Smooth muscle cell (in vitro differentiated cells): ENCODE data around the gene ASPSCR1. TPM values are rescaled to one million over a fixed set of nuclear protein-coding genes. Genes with fewer than 3 reads are reported as not detected.

Experiments
- DNase-seq: peaks from one replicate; lab custom pipeline; 2025; ENCODE audit not compliant: unreplicated experiment; lab: John Stamatoyannopoulos, UW
- H2AFZ ChIP-seq: fragments of 200-600 bp; sonication (generic); 2 replicates; pipeline ENCODE4 v1.6.0; 2016; ENCODE audit warnings: antibody characterized with exemption, low read depth, mild to moderate bottlenecking
- H3F3A ChIP-seq: fragments of 200-600 bp; sonication (generic); 2 replicates; pipeline ENCODE4 v1.6.0; 2017; ENCODE audit warnings: antibody characterized with exemption, low read depth
- H3K27ac ChIP-seq: fragments of 200-600 bp; sonication (generic); 2 replicates; pipeline ENCODE4 v1.5.1; 2016; ENCODE audit warnings: low read depth, mild to moderate bottlenecking
- H3K27me3 ChIP-seq: fragments of 200-600 bp; sonication (generic); 2 replicates; pipeline ENCODE4 v1.6.1; 2016; ENCODE audit warnings: low read depth, mild to moderate bottlenecking
- H3K36me3 ChIP-seq: fragments of 200-600 bp; sonication (generic); 2 replicates; pipeline ENCODE4 v1.5.1; 2016; ENCODE audit warnings: low read depth
- H3K4me1 ChIP-seq: fragments of 200-600 bp; sonication (generic); 2 replicates; pipeline ENCODE4 v1.5.1; 2016; ENCODE audit warnings: low read depth
- H3K4me2 ChIP-seq: fragments of 200-600 bp; sonication (generic); 2 replicates; pipeline ENCODE4 v1.6.0; 2016; ENCODE audit warnings: mild to moderate bottlenecking
- H3K4me3 ChIP-seq: fragments of 200-600 bp; sonication (generic); 2 replicates; pipeline ENCODE4 v1.5.1; 2016; ENCODE audit warnings: mild to moderate bottlenecking
- H3K79me2 ChIP-seq: fragments of 200-600 bp; sonication (generic); 2 replicates; pipeline ENCODE4 v1.6.0; 2016; ENCODE audit warnings: low read depth, mild to moderate bottlenecking
- H3K9ac ChIP-seq: fragments of 200-600 bp; sonication (generic); 2 replicates; pipeline ENCODE4 v1.6.0; 2016; ENCODE audit warnings: low read depth
- H3K9me3 ChIP-seq: fragments of 200-600 bp; sonication (generic); replicated peaks from 2 replicates; pipeline ENCODE4 v1.5.1; 2016; ENCODE audit warnings: low read depth
- H4K20me1 ChIP-seq: fragments of 200-600 bp; sonication (generic); 2 replicates; pipeline ENCODE4 v1.6.0; 2016; ENCODE audit warnings: low read depth
- CTCF ChIP-seq: fragments of 200-600 bp; sonication (generic); IDR thresholded peaks from 2 replicates; pipeline ENCODE4 v1.5.1; 2017; ENCODE audit warnings: borderline replicate concordance, mild to moderate bottlenecking, antibody characterized with exemption; ENCODE audit not compliant: insufficient read depth, poor library complexity, severe bottlenecking
- WGBS: methylation state at CpG from one replicate; pipeline ENCODE4 v1.1.7; 2016; ENCODE audit warnings: low lambda C conversion rate; 5-methylcytosine and 5-hydroxymethylcytosine counted together
- polyA plus RNA-seq: library from polyadenylated mRNA; unstranded; fragments of >200 nt; fragmentation: Nextera tagmentation; extraction: Ambion mirVana; gene quantifications from 2 replicates; pipeline ENCODE4 v1.2.1, GENCODE V29; 2016
- total RNA-seq: library from RNA; depleted of rRNA; stranded (reverse); fragments of >200 nt; gene quantifications from 2 replicates; pipeline ENCODE4 v1.2.3, GENCODE V29; 2014

ASPSCR1 gene
- total and polyA plus RNA-seq, 2 experiments from 2014 or later = 28.4 to 44.0 TPM

- 97% methylated on average over 23 of the region's 23 CpGs for WGBS
- no peaks in the 10 kb centered on the region for H3K9me3 ChIP-seq
- no peaks in the 10 kb centered on the region for H4K20me1 ChIP-seq
- H3K4me1 ChIP-seq = no peaks in the 10 kb centered on the region
- no peak overlapping the region for H2AFZ ChIP-seq
- H3K9ac ChIP-seq = no peak overlapping the region
- H3K4me3 ChIP-seq = no peak overlapping the region
- DNase-seq = no peak
- no peaks in the 10 kb centered on the region for H3K36me3 ChIP-seq
- no peak for TF ChIP-seq CTCF
- no peaks in the 10 kb centered on the region for H3F3A ChIP-seq
- H3K79me2 ChIP-seq = no peaks in the 10 kb centered on the region
- no peak overlapping the region for H3K27ac ChIP-seq
- H3K4me2 ChIP-seq = no peak overlapping the region
- no peaks in the 10 kb centered on the region for H3K27me3 ChIP-seq
These were observed 37.0 kb downstream of the ASPSCR1 start for GRCh38 chr17:82014432-82014831.

GRCh38 chr17:82014971-82015310, 37.5 kb downstream of the ASPSCR1 start:
- Histone ChIP-seq H3F3A (no peaks in the 10 kb centered on the region), H3K4me1 (no peaks in the 10 kb centered on the region), H3K27ac (no peak overlapping the region), H3K9me3 (no peaks in the 10 kb centered on the region), H2AFZ (no peak overlapping the region), H3K4me2 (no peak overlapping the region), H3K9ac (no peak overlapping the region), H3K4me3 (no peak overlapping the region), H3K36me3 (no peaks in the 10 kb centered on the region), H3K79me2 (no peaks in the 10 kb centered on the region), H4K20me1 (peaks cover 5% of the 10 kb centered on the region), H3K27me3 (no peaks in the 10 kb centered on the region)
- WGBS = 88% methylated on average over 13 of the region's 13 CpGs
- DNase-seq = no peak
- no peak for TF ChIP-seq CTCF

- H3K4me2 ChIP-seq = no peak overlapping the region
- no peak overlapping the region for H2AFZ ChIP-seq
- 87% methylated on average over 21 of the region's 24 CpGs for WGBS
These were observed 38.0 kb downstream of the ASPSCR1 start for GRCh38 chr17:82015311-82015971.

More at GRCh38 chr17:82015311-82015971, 38.0 kb downstream of the ASPSCR1 start:
- Histone ChIP-seq H4K20me1 (peaks cover 10% of the 10 kb centered on the region), H3K9ac (no peak overlapping the region), H3K4me3 (no peak overlapping the region), H3K27me3 (no peaks in the 10 kb centered on the region), H3K4me1 (no peaks in the 10 kb centered on the region), H3F3A (no peaks in the 10 kb centered on the region), H3K79me2 (no peaks in the 10 kb centered on the region), H3K27ac (no peak overlapping the region), H3K36me3 (no peaks in the 10 kb centered on the region), H3K9me3 (no peaks in the 10 kb centered on the region)
- no peak for TF ChIP-seq CTCF
- DNase-seq = no peak
